Fibroblast of mammary gland (primary cell): Measurements from ENCODE around the gene SEMA3C.

Source experiments
- DNase-seq: peaks from one replicate; pipeline ENCODE4 v3.0.0-alpha.2; 2010; ENCODE audit warnings: low read depth
- H3K4me3 ChIP-seq: 2 replicates; pipeline ENCODE4 v1.5.1; 2011; ENCODE audit warnings: low read depth, mild to moderate bottlenecking, low read length, moderate library complexity; ENCODE audit not compliant: control insufficient read depth
- CTCF ChIP-seq: conservative IDR thresholded peaks from 2 replicates; pipeline ENCODE4 v1.5.1; 2011; ENCODE audit warnings: low read depth, low read length, inconsistent platforms; ENCODE audit not compliant: control insufficient read depth, insufficient read depth

SEMA3C gene

GRCh38 chr7:80767654-80768053 lies 151.2 kb downstream of the SEMA3C start:
- H3K4me3 ChIP-seq = no peak overlapping the region
- no peak for DNase-seq
- TF ChIP-seq CTCF = no peak

- H3K4me3 ChIP-seq = no peak overlapping the region
- TF ChIP-seq CTCF = no peak
- DNase-seq = no peak
These were observed 152.1 kb downstream of the SEMA3C start for GRCh38 chr7:80766724-80767123.

- no peak for TF ChIP-seq CTCF
- DNase-seq = no peak
- H3K4me3 ChIP-seq = no peak overlapping the region
These were observed 154.7 kb downstream of the SEMA3C start for GRCh38 chr7:80764132-80764531.

GRCh38 chr7:80763704-80764103 lies 155.1 kb downstream of the SEMA3C start:
- no peak overlapping the region for H3K4me3 ChIP-seq
- no peak for DNase-seq
- TF ChIP-seq CTCF = no peak

GRCh38 chr7:80763289-80763688 lies 155.6 kb downstream of the SEMA3C start:
- TF ChIP-seq CTCF = no peak
- H3K4me3 ChIP-seq = no peak overlapping the region
- DNase-seq = no peak

- no peak for TF ChIP-seq CTCF
- H3K4me3 ChIP-seq = no peak overlapping the region
- no peak for DNase-seq
These were observed 158.6 kb downstream of the SEMA3C start for GRCh38 chr7:80760292-80760691.
